GM19099 (cell line): ENCODE data around the gene LHX5.

ENCODE experiments used
- POLR2A ChIP-seq: IDR thresholded peaks from 3 replicates; pipeline ENCODE4 v1.6.1; 2011; ENCODE audit warnings: low read depth; ENCODE audit not compliant: insufficient read length; ENCODE audit errors: extremely low read depth

LHX5 gene

GRCh38 chr12:113480336-113480971 lies 8.8 kb upstream of the LHX5 start:
- TF ChIP-seq POLR2A = no peak

DNA sequence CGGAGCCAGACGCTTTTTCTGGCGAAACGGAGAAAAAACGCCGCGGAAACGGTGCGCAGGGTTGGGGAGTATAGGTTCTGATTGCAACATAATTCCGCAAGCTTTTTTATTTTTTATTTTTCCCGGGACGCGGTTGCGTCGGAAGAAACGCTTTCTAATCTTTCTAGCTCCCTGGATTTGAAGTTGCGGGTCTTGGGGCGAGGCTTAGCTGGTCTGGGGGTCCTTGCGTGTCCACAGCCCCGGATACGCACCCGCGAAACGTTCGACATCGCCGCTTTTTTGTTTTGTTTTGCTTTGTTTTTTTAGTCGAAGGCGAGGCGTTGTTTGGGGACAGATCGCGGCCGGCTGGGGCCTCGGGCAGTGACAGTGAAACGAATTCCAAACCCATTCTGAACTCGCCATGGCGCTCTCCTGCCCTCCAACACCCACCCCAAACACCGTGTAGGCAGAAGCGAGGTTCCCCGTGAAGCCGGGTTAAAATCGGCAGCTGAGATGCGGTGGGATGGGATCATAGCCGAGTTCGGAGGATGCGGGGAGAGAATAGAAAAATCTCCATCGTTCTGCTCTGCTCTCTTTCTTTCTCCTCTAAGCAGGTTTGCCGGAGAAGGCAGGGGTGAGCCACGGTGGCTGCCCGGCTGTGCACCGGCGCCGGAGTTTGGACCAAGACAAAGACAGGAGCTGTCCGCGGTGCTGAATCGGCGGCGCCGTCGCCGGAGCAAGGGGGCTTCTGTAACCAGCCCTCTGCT lies 8.1 kb upstream of the LHX5 start:
- TF ChIP-seq POLR2A = no peak

DNA sequence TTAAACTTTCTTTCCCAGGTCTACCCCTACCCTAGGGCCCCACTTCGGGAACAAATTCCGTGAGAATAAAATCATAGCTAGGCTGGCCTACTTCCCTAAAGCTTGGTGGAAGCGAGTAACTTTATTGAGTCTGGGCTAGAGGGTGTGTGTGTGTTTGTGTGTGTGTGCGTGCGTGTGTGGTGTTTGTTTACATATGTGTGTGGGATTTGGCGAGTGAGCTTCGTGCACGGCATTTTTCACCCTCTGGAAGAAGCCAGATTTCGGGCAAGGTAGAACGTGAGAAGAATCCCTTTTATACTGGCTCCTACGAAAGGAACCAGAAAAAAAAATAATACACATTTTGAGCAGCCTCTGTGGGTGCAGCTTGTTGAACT lies 7.5 kb upstream of the LHX5 start:
- TF ChIP-seq POLR2A = no peak

DNA sequence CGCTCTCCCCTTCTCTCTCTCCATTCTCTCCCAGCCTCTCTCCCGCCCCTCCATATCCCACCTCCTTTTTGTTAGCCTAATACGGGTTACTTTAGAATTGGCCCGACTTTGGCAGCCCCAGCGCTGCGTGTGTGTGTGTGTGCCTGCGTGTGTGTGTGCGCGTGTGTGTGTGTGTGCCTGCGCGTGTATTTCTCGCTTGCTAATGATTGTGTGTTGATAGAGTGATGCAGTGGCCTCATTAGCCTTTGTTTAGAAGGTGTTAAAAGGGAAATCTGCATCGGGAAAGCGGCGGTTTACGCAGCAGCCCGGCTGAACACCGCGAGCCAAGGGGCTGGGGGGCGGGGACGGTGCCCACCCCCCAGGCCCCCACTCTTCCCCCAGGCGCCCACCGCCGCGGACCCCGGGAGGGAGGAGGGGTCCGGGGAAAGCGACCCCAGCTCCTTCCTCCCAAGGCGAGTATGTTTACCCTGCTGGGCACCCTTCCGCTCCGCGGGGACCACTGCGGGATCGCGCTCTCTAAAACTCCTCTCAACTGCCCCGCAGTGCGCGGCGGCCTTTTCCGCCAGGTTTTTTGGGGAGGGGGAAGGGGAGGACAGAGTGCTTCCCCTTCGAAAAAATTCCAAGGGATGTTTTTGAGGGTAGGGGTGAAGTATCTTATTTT lies 6.8 kb upstream of the LHX5 start:
- no peak for TF ChIP-seq POLR2A

DNA sequence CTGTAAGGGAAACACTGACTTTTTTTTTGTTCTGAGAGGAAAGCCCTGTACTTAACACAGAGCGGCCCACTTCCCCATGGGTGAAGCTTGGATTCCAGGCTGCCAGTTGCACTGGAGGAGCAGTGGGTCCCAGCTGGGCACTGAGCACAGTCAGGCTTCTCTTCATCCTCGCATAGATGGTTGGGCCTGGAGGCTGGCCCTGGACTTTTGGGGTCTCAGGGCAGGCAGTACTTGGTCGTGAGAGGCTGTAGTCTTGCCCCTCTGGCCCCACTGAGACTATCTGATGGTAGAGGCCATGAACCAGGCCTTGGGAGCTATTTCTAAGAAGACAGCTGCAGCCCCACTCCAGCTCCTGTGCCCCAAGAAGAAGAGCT lies 6.2 kb upstream of the LHX5 start:
- no peak for TF ChIP-seq POLR2A

GRCh38 chr12:113477171-113477841 lies 5.6 kb upstream of the LHX5 start:
- no peak for TF ChIP-seq POLR2A

GRCh38 chr12:113476176-113476986 lies 4.7 kb upstream of the LHX5 start:
- no peak for TF ChIP-seq POLR2A

DNA sequence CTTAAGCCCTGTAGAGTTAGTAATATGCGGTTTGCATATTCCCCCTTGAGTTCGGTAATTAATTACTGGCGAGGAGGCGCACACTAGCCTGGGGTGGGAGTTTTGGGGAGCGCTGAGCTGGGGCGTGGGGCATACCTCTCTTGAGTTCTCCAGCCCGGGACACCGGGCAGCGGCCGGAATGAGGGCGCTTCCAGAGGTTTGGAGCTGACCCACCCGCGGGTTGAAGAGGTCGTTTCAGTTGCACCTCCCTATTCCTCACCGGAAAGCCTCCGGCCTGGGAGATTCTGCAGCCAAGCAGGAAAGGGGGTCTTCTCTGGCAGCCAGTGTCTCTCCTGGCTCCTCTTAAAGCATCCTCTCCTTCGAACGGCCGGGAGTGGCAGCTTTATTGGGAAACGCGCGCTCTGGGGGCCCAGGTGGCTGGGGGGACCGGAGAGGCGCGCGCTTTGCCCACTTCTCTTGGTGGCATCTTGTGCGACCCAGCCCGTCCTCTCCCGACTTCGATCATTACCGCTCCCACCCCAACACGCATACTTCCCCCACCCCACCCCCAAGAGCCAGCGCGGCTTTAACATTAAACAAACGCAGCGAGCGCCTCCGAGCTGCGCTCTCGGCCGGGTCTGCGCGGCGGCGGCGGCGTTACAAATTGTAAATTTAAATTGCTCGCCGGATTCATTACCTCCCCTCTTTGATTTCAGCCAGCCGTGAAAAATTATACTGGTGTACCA lies 3.9 kb upstream of the LHX5 start:
- no peak for TF ChIP-seq POLR2A

DNA sequence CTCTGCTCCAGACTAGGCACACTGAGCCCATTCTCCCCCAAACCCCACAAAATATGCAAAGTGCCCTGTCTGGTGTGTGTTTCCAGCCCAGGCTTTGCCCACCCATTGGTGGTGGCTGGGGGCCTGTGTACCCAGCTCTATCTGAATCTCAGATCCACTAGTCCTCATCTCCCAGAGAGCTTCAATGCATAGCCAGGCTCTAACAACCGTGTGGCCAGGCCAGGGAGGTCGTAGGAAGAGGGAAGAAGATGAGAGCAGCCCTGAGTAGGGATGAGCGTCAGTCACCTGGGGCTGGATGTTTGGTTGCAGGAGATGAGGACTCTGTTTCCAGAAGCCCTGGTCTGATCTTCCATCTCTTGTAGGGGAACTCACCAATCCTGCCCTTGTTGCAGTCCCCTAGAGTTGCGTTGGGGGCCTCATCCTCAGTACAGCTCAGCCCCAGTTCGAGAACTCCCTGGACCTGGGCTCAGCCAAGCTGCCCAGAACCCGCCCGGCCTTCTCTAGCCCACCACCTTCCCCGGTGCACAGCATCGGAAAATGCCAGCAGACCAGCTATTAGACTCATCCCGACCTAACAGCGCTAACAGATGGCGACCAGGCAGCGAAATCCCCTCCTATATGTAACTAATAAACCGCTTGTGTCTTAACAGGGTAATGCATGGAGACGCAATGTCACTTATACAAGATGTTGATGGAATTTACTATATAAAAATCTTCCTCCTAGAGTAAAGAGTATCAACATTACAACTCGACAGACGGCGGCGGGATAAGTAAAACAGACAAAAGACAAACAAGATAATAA lies 3.2 kb upstream of the LHX5 start:
- no peak for TF ChIP-seq POLR2A

- TF ChIP-seq POLR2A = no peak
Measured at GRCh38 chr12:113473942-113474341, 2.3 kb upstream of the LHX5 start.

DNA sequence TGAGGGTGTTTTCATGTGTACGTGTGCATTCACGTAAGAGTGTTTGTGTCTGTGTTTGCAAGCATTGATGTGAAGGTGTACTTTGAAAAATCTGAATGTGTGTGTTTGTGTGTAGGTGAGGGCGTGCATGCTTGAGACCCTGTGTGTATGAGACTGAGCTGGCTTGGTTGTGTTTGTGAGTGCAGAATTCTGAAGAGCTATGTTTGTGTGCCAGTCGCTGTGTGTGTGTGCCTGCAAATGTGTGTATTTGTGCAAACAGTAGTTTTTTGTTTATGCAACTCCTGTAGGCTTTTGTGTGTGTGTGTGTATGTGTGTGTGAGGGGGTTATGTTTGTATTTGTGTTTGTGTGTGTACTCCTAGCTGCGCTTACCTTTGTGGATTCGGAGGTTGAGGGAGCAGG lies 1.7 kb upstream of the LHX5 start:
- TF ChIP-seq POLR2A = no peak

DNA sequence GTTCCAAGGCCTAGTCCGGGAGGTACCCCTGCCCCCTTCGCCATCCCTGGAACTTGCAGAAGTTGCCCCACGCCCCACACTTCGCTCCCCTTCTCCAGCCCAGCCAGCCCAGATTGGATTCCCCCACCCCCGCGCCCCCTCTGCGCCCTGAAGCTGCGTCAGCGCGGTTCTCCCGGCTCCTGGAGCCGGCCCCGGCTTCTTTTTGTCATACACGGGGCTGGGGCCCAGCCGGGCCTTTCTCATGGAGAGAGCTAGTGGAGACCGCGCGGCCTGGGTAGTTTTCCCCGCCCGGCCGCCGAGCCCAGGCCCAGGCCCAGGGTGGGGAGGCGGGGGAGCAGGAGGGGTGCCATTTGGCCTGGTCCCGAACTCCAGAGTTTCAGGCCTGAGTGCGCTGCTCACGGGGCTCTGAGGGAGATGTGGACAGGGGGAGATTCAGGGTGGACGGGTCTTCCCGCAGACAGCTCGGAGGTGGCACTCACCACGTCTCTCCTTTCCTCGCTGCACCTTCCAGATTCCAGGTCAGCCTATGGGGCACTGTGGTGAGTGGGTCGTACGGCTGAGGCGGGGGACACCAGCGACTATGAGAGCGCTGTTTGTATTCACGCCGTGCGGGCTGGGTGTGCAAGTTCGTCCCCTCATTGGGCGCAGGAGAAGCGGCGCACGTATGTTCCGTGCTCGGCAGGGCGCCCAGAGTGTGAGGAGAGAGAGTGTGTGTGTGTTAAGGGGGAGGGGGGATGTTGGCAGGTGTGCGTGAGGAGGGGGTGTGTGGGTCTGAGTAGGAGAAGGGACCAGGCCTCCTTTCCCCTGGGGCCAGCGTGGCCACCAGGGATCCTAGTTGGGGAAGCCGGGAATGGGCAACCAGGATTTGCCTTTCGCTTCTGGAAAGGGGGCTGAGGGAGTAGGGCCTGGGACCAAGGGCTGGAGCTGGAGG lies 785 bp upstream of the LHX5 start:
- no peak for TF ChIP-seq POLR2A
